ENCODE data around the gene RSPRY1.

GRCh38 chr16:57156351-57156703, 29.8 kb upstream of the RSPRY1 start:
- TF ChIP-seq POLR2A (IDR thresholded peaks at IDR 0.05; ENCODE audit: low read depth) (no peak), CTCF (IDR thresholded peaks at IDR 0.05) (no peak)

Measured in esophagus muscularis mucosa (tissue), 3 donors.